HepG2 (cell line): Measurements from ENCODE around the gene CCT7. TPM values are rescaled to one million over a fixed set of nuclear protein-coding genes. Genes with fewer than 3 reads are reported as not detected.

Source experiments
- ATF7-NPFF ChIP-seq: sonication (generic); formaldehyde crosslinking; IDR thresholded peaks from 2 replicates; pipeline ENCODE4 v1.8.1; 2023; ENCODE audit warnings: mild to moderate bottlenecking, low read depth, missing genetic modification reagents, moderate library complexity
- CBX5 ChIP-seq: sonication (generic); formaldehyde crosslinking; IDR thresholded peaks from 2 replicates; pipeline ENCODE4 v1.4.0; 2020; ENCODE audit warnings: missing genetic modification reagents, borderline replicate concordance
- KLF11 ChIP-seq: IDR thresholded peaks from 2 replicates; pipeline ENCODE4 v1.6.1; 2016; ENCODE audit warnings: missing compliant biosample characterization
- NR2C2 ChIP-seq: sonication (generic); formaldehyde crosslinking; IDR thresholded peaks from 2 replicates; pipeline ENCODE4 v1.4.0; 2020; ENCODE audit warnings: missing genetic modification reagents, mild to moderate bottlenecking, moderate library complexity, borderline replicate concordance
- PAF1 ChIP-seq: IDR thresholded peaks from 2 replicates; pipeline ENCODE4 v1.6.1; 2016; ENCODE audit warnings: missing genetic modification reagents, missing compliant biosample characterization
- PATZ1 ChIP-seq: sonication (generic); formaldehyde crosslinking; IDR thresholded peaks from 2 replicates; pipeline ENCODE4 v1.4.0; 2020; ENCODE audit warnings: missing genetic modification reagents
- PBX2 ChIP-seq: IDR thresholded peaks from 2 replicates; pipeline ENCODE4 v1.6.1; 2016; ENCODE audit warnings: control low read depth
- RAD51 ChIP-seq: fragments of 450-650 bp; IDR thresholded peaks from 2 replicates; pipeline ENCODE4 v1.6.1; 2016; ENCODE audit warnings: borderline replicate concordance
- RCOR2 ChIP-seq: IDR thresholded peaks from 2 replicates; pipeline ENCODE4 v1.6.1; 2016; ENCODE audit warnings: missing biosample characterization, missing genetic modification reagents
- SMC3 ChIP-seq: IDR thresholded peaks from 2 replicates; pipeline ENCODE4 v1.6.1; 2011; ENCODE audit warnings: low read length, improper control_type of control experiment
- TBX2 ChIP-seq: sonication (generic); formaldehyde crosslinking; IDR thresholded peaks from 2 replicates; pipeline ENCODE4 v1.5.0; 2020; ENCODE audit warnings: missing genetic modification reagents, mild to moderate bottlenecking, borderline replicate concordance
- YEATS4 ChIP-seq: sonication (generic); formaldehyde crosslinking; IDR thresholded peaks from 2 replicates; pipeline ENCODE4 v1.4.0; 2020; ENCODE audit warnings: missing genetic modification reagents, borderline replicate concordance
- ZBTB10 ChIP-seq: sonication (generic); formaldehyde crosslinking; IDR thresholded peaks from 2 replicates; pipeline ENCODE4 v1.4.0; 2020; ENCODE audit warnings: missing genetic modification reagents, borderline replicate concordance
- ZNF101 ChIP-seq: sonication (generic); formaldehyde crosslinking; IDR thresholded peaks from 2 replicates; pipeline ENCODE4 v1.4.0; 2020; ENCODE audit warnings: mild to moderate bottlenecking, low read depth, missing genetic modification reagents, borderline replicate concordance
- ZNF138 ChIP-seq: sonication (generic); formaldehyde crosslinking; IDR thresholded peaks from 2 replicates; pipeline ENCODE4 v1.5.0; 2020; ENCODE audit warnings: mild to moderate bottlenecking, low read depth, missing genetic modification reagents
- ZNF30 ChIP-seq: sonication (generic); formaldehyde crosslinking; IDR thresholded peaks from 2 replicates; pipeline ENCODE4 v1.5.0; 2020; ENCODE audit warnings: mild to moderate bottlenecking, missing genetic modification reagents
- ZNF432 ChIP-seq: sonication (generic); formaldehyde crosslinking; IDR thresholded peaks from 2 replicates; pipeline ENCODE4 v1.5.0; 2020; ENCODE audit warnings: missing genetic modification reagents, mild to moderate bottlenecking, borderline replicate concordance
- ZNF574 ChIP-seq: sonication (generic); formaldehyde crosslinking; IDR thresholded peaks from 2 replicates; pipeline ENCODE4 v1.4.0; 2020; ENCODE audit warnings: missing genetic modification reagents
- ZNF589 ChIP-seq: sonication (generic); formaldehyde crosslinking; conservative IDR thresholded peaks from 2 replicates; pipeline ENCODE4 v1.8.0; 2022; ENCODE audit warnings: mild to moderate bottlenecking, moderate library complexity, missing genetic modification reagents
- ZNF660 ChIP-seq: sonication (generic); formaldehyde crosslinking; IDR thresholded peaks from 2 replicates; pipeline ENCODE4 v1.5.1; 2020; ENCODE audit warnings: mild to moderate bottlenecking, low read depth, missing genetic modification reagents, borderline replicate concordance
- ZNF713 ChIP-seq: sonication (generic); formaldehyde crosslinking; IDR thresholded peaks from 2 replicates; pipeline ENCODE4 v1.4.0; 2020; ENCODE audit warnings: mild to moderate bottlenecking, missing genetic modification reagents
- ZZZ3 ChIP-seq: sonication (generic); formaldehyde crosslinking; IDR thresholded peaks from 2 replicates; pipeline ENCODE4 v1.4.0; 2020; ENCODE audit warnings: missing genetic modification reagents, mild to moderate bottlenecking, borderline replicate concordance
- polyA plus RNA-seq, 8 experiments: library from polyadenylated mRNA; depleted of rRNA in 3 of 8; stranded (reverse) in 7 of 8; unstranded in 1 of 8; fragments of >200 nt; fragmentation: Illumina TruSeq in 4 of 8; extraction: Trizol in 4 of 8; gene quantifications; 2 replicates each; pipeline versions ENCODE4 v1.2.1 to v1.2.3, GENCODE V29; 2011 to 2016; ENCODE audit warnings: low read depth in 4 of 8, missing spikeins in 1 of 8, mixed read lengths in 1 of 8; ENCODE audit not compliant: insufficient read depth in 1 of 8
- total RNA-seq, 5 experiments: library from RNA; depleted of rRNA; stranded (reverse); fragments of >200 nt; fragmentation: Illumina TruSeq; extraction: Trizol; gene quantifications; 2 replicates each; pipeline ENCODE4 v1.2.3, GENCODE V29; 2016; ENCODE audit warnings: low read depth in 1 of 5

Gene CCT7
- total and polyA plus RNA-seq, 2 of the 13 experiments (the other 11 are each of a cell fraction or from before 2014, with no cell fraction given), result 347 to 517 TPM

DNA sequence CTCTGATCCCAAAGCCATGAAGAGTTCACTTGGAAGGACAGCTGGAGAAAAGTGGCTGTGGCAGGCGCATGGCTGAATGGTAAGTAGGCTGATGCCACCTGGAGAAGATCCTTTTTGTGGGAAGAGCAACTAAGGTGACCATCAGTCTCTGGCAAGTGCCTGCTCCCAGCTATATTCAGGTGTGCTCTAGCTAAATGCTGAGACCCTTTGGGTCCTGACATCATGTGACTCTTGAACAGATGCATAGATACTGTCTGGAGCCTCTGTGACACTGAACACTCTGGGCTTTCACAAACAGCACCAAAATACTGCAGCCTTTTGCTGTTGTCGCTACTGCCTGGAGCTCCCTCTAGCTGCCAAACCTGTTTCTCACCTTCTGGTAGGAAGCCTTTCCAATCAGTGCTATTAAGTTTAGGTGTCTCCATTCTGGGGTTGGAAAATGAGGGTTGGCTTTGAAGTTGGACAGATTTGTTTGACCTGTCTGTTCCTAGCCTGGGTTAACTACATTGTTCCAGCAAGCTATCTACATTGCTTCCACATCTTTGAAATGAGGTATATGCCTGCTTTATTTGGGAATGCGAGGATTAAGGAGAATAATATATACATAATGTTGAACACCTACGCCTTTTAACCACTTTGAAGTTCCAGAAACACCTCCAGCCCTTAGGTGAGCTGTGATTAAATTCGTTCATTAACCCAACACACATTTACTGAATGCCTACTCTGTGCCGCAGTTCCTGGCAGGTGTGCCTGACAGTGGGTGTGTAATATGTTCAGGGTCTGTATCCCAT lies 56.1 kb downstream of the CCT7 start (continued):
- peak; percentile 36; the same call in 1 of the 2 replicates for TF ChIP-seq ZNF574
- no peak for TF ChIP-seq PATZ1 (CRISPR knock-in tag)
- TF ChIP-seq ZZZ3 (CRISPR knock-in tag), result no peak
- no peak for TF ChIP-seq TBX2 (CRISPR knock-in tag)
- no peak for TF ChIP-seq PBX2 (CRISPR knock-in tag)
- TF ChIP-seq ZNF101, result no peak
- no peak for TF ChIP-seq ATF7-NPFF
- peak; percentile 38; the same call in 1 of the 2 replicates for TF ChIP-seq SMC3
- TF ChIP-seq ZNF713 (CRISPR knock-in tag), result no peak
- no peak for TF ChIP-seq ZNF30 (CRISPR knock-in tag)
- TF ChIP-seq KLF11 (CRISPR knock-in tag), result no peak
- TF ChIP-seq ZBTB10 (CRISPR knock-in tag), result no peak
- no peak for TF ChIP-seq ZNF589 (CRISPR knock-in tag)
- no peak for TF ChIP-seq RCOR2 (CRISPR knock-in tag)
- TF ChIP-seq RAD51, result no peak
- no peak for TF ChIP-seq ZNF660 (CRISPR knock-in tag)
- no peak for TF ChIP-seq ZNF432
- no peak for TF ChIP-seq PAF1 (CRISPR knock-in tag)
- TF ChIP-seq ZNF138, result no peak
- no peak for TF ChIP-seq YEATS4 (CRISPR knock-in tag)
- TF ChIP-seq CBX5, result peak; percentile 34; the same call in 1 of the 2 replicates
- TF ChIP-seq NR2C2 (CRISPR knock-in tag), result no peak
